ENCODE measurements around the gene SEMA3A. TPM values are rescaled to one million over a fixed set of nuclear protein-coding genes. Genes with fewer than 3 reads are reported as not detected.
A peak's percentile ranks its signal among the peaks of the same experiment; 100 is the strongest.

The SEMA3A gene
- total and polyA plus RNA-seq, 3 donors from 2014 or later: 1.4 to 3.9 (median 2.0) TPM

DNA sequence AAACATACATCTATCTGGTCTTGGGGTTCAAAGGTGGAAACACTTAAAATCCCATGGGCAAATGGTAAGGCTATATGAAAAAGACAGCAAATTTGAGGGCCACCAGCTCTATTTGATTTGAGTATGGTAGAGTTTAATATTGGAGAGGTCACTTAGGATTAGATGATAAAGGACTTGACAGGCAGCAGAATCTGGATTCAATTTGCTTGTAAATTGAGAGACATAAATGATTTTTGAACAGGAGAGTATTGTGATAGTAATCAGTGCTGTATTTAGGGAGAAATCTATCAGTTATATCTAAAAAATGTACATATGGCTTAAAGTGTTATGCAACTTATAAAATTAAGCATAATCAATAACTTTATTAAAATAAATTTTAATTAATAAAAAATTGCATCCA, 155.2 kb downstream of the SEMA3A start:
- no peaks in the 10 kb centered on the region for H3K36me3 ChIP-seq (ENCODE audit: low read depth, missing control alignments)
- no peaks in the 10 kb centered on the region for H3K9me3 ChIP-seq
- no peak overlapping the region for H3K4me3 ChIP-seq
- H3K27ac ChIP-seq: no peak overlapping the region
- DNase-seq: no peak
- TF ChIP-seq POLR2A (IDR thresholded peaks at IDR 0.05): no peak
- TF ChIP-seq, protein P1, sequence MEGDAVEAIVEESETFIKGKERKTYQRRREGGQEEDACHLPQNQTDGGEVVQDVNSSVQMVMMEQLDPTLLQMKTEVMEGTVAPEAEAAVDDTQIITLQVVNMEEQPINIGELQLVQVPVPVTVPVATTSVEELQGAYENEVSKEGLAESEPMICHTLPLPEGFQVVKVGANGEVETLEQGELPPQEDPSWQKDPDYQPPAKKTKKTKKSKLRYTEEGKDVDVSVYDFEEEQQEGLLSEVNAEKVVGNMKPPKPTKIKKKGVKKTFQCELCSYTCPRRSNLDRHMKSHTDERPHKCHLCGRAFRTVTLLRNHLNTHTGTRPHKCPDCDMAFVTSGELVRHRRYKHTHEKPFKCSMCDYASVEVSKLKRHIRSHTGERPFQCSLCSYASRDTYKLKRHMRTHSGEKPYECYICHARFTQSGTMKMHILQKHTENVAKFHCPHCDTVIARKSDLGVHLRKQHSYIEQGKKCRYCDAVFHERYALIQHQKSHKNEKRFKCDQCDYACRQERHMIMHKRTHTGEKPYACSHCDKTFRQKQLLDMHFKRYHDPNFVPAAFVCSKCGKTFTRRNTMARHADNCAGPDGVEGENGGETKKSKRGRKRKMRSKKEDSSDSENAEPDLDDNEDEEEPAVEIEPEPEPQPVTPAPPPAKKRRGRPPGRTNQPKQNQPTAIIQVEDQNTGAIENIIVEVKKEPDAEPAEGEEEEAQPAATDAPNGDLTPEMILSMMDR (IDR thresholded peaks at IDR 0.05): no peak
- no peaks in the 10 kb centered on the region for H3K27me3 ChIP-seq
- intact Hi-C loops (cut with DNase I; ENCODE audit: low total_unique reads): no loop called here
- H3K4me1 ChIP-seq: no peaks in the 10 kb centered on the region

DNA sequence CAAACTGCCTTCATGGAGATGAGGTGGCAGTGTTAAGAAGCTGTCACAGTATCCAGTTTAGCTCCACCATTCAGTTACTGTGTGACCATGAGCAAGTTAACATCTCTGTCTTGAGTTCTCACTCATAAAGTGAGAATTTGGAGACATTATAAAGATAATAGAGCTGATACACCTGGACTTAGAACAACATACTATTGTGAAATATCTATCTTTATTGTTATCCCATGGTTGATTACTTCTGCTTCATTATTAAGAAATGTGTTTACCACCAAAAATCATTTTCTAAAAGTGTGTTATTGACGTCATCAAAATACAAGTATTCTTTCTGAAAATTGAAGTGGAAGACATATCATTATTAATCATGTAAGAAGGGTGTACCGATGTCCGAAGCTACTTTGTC, 166.9 kb downstream of the SEMA3A start:
- H3K4me3 ChIP-seq: no peak overlapping the region
- no peak overlapping the region for H3K27ac ChIP-seq
- no peak for DNase-seq
- no peaks in the 10 kb centered on the region for H3K9me3 ChIP-seq
- intact Hi-C loops (cut with DNase I; ENCODE audit: low total_unique reads): no loop called here
- no peak for TF ChIP-seq POLR2A (IDR thresholded peaks at IDR 0.05)
- H3K4me1 ChIP-seq: no peaks in the 10 kb centered on the region
- H3K36me3 ChIP-seq (ENCODE audit: low read depth, missing control alignments): no peaks in the 10 kb centered on the region
- 93 to 96% methylated on average over 3 of the region's 3 CpGs for WGBS, 2 donors
- H3K27me3 ChIP-seq: no peaks in the 10 kb centered on the region

DNA sequence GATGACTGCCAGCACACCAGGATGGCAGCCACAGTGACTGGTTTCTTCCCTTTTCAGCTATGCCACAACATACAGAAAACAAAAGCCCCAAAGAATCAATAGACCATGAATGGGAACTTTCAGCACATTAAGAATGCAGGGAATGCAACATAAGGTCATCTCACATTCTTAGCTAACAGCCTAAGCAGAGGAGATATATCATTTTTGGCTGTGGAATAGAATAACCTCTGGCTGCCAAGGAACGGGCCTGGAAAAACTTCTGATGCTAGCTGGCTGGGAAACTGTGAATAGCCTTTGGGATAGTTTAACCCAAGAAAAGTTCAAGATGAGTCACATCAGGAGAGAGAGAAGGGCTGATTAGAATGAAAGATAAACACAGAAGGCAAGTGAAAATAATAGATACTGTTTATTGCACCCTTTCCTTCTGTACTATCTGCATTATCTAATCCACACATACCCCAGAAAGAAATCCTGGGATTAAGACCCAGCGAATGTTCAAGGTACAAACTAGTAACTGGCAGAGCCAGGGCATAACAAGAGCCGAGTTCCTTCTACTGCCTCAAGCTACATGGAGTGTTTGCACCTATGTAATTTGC, 169.2 kb downstream of the SEMA3A start:
- Histone ChIP-seq H3K27me3 (no peaks in the 10 kb centered on the region), H3K4me1 (no peaks in the 10 kb centered on the region), H3K4me3 (no peak overlapping the region), H3K27ac (no peak overlapping the region), H3K9me3 (no peaks in the 10 kb centered on the region), H3K36me3 (ENCODE audit: low read depth, missing control alignments) (no peaks in the 10 kb centered on the region)
- intact Hi-C loops (cut with DNase I; ENCODE audit: low total_unique reads): no loop called here
- DNase-seq: peak; percentile 22
- whole genome bisulfite sequencing, 2 donors: 45 to 58% methylated on average over 3 of the region's 3 CpGs
- TF ChIP-seq, protein P1 (IDR thresholded peaks at IDR 0.05): no peak
- no peak for TF ChIP-seq POLR2A (IDR thresholded peaks at IDR 0.05)

DNA sequence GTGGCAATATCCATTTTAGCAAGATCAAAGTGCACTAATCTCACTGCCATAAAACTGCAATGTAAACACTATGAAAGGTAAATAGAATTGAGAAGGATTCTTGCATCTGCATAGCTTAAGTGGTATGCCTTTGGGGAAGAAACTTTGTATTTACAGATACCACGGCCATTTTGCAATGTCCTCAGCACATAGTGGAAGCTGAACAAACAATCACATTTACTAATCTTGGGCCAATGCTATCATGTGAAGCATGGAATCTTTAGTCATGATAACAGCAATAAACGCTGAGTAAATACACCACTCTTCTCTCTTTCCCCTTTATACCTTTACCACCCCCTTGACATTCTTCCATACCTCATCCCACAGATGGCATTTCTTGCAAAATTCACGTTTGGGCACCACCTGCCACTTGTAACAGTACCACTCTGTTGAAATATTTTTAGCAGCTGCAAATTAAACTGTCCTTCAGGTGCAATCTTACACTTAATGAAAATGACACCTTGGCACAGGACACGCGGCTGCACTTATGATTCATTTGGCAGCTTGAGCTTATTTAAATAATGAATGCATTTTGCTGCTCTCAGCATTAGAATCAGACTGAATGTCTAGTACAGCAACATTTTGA, 171.8 kb downstream of the SEMA3A start:
- TF ChIP-seq, protein P1 (IDR thresholded peaks at IDR 0.05): no peak
- no peak for TF ChIP-seq POLR2A (IDR thresholded peaks at IDR 0.05)
- WGBS, 2 donors: 70 to 74% methylated on average over 5 of the region's 5 CpGs
- H3K27ac ChIP-seq: no peak overlapping the region
- intact Hi-C loops (cut with DNase I; ENCODE audit: low total_unique reads): no loop called here
- H3K4me3 ChIP-seq: no peak overlapping the region
- no peaks in the 10 kb centered on the region for H3K9me3 ChIP-seq
- DNase-seq: no peak
- H3K36me3 ChIP-seq (ENCODE audit: low read depth, missing control alignments): no peaks in the 10 kb centered on the region
- no peaks in the 10 kb centered on the region for H3K27me3 ChIP-seq
- no peaks in the 10 kb centered on the region for H3K4me1 ChIP-seq

DNA sequence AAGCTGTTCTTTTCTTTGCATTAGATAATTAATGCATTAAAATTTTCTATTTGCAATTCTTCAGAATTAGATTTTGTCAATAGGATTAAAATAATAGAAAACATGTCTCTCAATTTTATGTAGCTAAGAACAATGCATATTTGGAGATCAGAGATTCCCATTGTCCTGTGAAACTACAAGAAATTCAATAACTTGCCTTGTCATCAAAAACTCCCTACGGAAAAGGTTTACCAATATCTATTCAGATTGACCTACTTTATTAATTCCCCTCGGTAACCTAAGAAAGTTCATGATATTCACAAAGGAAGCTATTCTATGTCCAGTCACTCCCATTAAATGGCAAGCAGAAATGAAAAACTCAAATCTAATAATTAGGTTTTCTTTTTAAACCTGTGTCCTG, 172.6 kb downstream of the SEMA3A start:
- no peaks in the 10 kb centered on the region for H3K36me3 ChIP-seq (ENCODE audit: low read depth, missing control alignments)
- no peak overlapping the region for H3K27ac ChIP-seq
- H3K9me3 ChIP-seq: no peaks in the 10 kb centered on the region
- intact Hi-C loops (cut with DNase I; ENCODE audit: low total_unique reads): no loop called here
- no peaks in the 10 kb centered on the region for H3K27me3 ChIP-seq
- TF ChIP-seq, protein P1 (IDR thresholded peaks at IDR 0.05): no peak
- TF ChIP-seq POLR2A (IDR thresholded peaks at IDR 0.05): no peak
- DNase-seq: no peak
- no peaks in the 10 kb centered on the region for H3K4me1 ChIP-seq
- no peak overlapping the region for H3K4me3 ChIP-seq
- 75 to 88% methylated on average over 2 of the region's 2 CpGs for WGBS, 2 donors
